BJ (cell line): Measurements from ENCODE around the gene KCNIP4. TPM values are rescaled to one million over a fixed set of nuclear protein-coding genes. Genes with fewer than 3 reads are reported as not detected.

Source experiments
- CTCF ChIA-PET: fragments of 350-600 bp; formaldehyde crosslinking; extraction: SDS; loops from one replicate; lab custom pipeline; 2021; ENCODE audit warnings: antibody characterized with exemption, inconsistent platforms; lab: Yijun Ruan, JAX
- POLR2A ChIA-PET: fragments of 300-600 bp; sonication (Branson Sonifier 250); formaldehyde crosslinking; extraction: SDS; loops from one replicate; lab custom pipeline; 2021; ENCODE audit warnings: antibody characterized with exemption; lab: Charles Lee
- DNase-seq: peaks from one replicate; pipeline ENCODE4 v3.0.0-alpha.2; 2011; ENCODE audit warnings: low read depth
- H3K27me3 ChIP-seq: 2 replicates; pipeline ENCODE4 v1.6.0; 2011; ENCODE audit warnings: low read length; ENCODE audit not compliant: control insufficient read depth, insufficient read depth
- H3K36me3 ChIP-seq: 2 replicates; pipeline ENCODE4 v1.5.1; 2011; ENCODE audit warnings: low read length; ENCODE audit not compliant: control insufficient read depth, insufficient read depth
- H3K4me3 ChIP-seq: 2 replicates; pipeline ENCODE4 v1.5.1; 2011; ENCODE audit warnings: low read depth, mild to moderate bottlenecking, control low read depth, low read length
- polyA plus RNA-seq: library from polyadenylated mRNA; depleted of rRNA; stranded (reverse); fragments of >200 nt; gene quantifications from 2 replicates; pipeline ENCODE4 v1.2.3, GENCODE V29; 2011
- TF ChIP-seq, protein P1 (sequence below): IDR thresholded peaks from 2 replicates; pipeline ENCODE4 v1.5.1; 2011; ENCODE audit warnings: low read depth, mild to moderate bottlenecking, control low read depth, inconsistent platforms, low read length, moderate library complexity; ENCODE audit not compliant: insufficient read depth

KCNIP4 gene
- polyA plus RNA-seq, 1 experiment, result not detected

DNA sequence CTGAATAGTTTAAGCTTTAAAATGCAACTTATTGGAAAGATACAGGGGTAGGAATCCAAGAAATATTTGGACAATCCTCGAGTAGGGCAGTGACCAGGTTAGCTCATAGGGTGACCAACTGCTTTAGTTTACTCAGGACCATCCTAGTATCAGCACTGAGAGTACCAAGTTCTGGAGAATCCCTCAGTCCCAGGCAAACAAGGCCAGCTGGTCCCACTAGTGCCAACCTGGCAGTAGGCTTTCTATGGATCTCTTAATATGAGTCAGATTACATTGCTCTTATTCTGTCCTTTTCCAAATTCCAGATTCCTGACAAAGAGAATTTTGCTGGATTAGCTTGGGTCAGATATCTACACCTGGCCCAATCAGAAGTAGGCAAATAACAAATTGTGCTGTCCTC is 493.7 kb downstream of the KCNIP4 start:
- CTCF ChIA-PET, result interaction anchor here (1.3 kb wide), 1 partner anchor 681 kb away, joined by 3 read pairs; no protein-coding TSS in a partner anchor
- TF ChIP-seq, protein P1, sequence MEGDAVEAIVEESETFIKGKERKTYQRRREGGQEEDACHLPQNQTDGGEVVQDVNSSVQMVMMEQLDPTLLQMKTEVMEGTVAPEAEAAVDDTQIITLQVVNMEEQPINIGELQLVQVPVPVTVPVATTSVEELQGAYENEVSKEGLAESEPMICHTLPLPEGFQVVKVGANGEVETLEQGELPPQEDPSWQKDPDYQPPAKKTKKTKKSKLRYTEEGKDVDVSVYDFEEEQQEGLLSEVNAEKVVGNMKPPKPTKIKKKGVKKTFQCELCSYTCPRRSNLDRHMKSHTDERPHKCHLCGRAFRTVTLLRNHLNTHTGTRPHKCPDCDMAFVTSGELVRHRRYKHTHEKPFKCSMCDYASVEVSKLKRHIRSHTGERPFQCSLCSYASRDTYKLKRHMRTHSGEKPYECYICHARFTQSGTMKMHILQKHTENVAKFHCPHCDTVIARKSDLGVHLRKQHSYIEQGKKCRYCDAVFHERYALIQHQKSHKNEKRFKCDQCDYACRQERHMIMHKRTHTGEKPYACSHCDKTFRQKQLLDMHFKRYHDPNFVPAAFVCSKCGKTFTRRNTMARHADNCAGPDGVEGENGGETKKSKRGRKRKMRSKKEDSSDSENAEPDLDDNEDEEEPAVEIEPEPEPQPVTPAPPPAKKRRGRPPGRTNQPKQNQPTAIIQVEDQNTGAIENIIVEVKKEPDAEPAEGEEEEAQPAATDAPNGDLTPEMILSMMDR, result no peak
- POLR2A ChIA-PET, result no interaction called here
- Histone ChIP-seq H3K27me3 (no peaks in the 10 kb centered on the region), H3K4me3 (no peak overlapping the region), H3K36me3 (no peaks in the 10 kb centered on the region)
- no peak for DNase-seq

- DNase-seq, result no peak
- no peak overlapping the region for H3K4me3 ChIP-seq
- CTCF ChIA-PET, result interaction anchor here (1.3 kb wide), 1 partner anchor 681 kb away, joined by 3 read pairs; no protein-coding TSS in a partner anchor
- H3K36me3 ChIP-seq, result no peaks in the 10 kb centered on the region
- POLR2A ChIA-PET, result no interaction called here
- TF ChIP-seq, protein P1, result no peak
- H3K27me3 ChIP-seq, result no peaks in the 10 kb centered on the region
Measured at GRCh38 chr4:21454201-21454600, 494.4 kb downstream of the KCNIP4 start.

GRCh38 chr4:21452931-21453330 is 495.6 kb downstream of the KCNIP4 start:
- TF ChIP-seq, protein P1, result no peak
- no peak for DNase-seq
- POLR2A ChIA-PET, result no interaction called here

DNA sequence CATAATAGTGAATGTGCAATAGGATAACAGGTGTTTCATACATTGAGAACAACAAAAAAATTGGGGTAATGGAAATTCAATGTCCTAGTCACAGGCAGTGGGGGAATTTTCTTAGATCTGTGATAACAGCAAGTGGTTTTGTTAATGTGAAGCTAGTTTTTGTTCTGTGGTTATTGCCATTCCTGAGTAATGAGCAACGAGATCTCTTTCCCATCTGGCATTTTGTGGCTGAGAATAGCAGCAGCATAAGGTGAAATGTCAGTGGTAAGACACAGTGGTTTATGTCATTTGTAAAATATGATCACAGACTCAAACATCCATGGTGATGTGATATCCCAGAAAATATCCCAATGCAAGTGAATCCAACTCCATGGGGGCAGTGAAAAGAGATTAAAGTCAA is 497.5 kb downstream of the KCNIP4 start:
- CTCF ChIA-PET, result no interaction called here

More at GRCh38 chr4:21452931-21453330, 495.6 kb downstream of the KCNIP4 start:
- H3K27me3 ChIP-seq, result no peaks in the 10 kb centered on the region
- no peak overlapping the region for H3K4me3 ChIP-seq
- CTCF ChIA-PET, result interaction anchor here (0.6 kb wide), 2 partner anchors 9 to 716 kb away, joined by 3 read pairs; no protein-coding TSS in a partner anchor
- H3K36me3 ChIP-seq, result no peaks in the 10 kb centered on the region

GRCh38 chr4:21450331-21450730 is 498.2 kb downstream of the KCNIP4 start:
- TF ChIP-seq, protein P1, result no peak
- ChIA-PET CTCF (no interaction called here), POLR2A (no interaction called here)
- Histone ChIP-seq H3K4me3 (no peak overlapping the region), H3K36me3 (no peaks in the 10 kb centered on the region), H3K27me3 (no peaks in the 10 kb centered on the region)
- no peak for DNase-seq

More for the DNA sequence above, 497.5 kb downstream of the KCNIP4 start:
- Histone ChIP-seq H3K27me3 (no peaks in the 10 kb centered on the region), H3K36me3 (no peaks in the 10 kb centered on the region), H3K4me3 (no peak overlapping the region)
- TF ChIP-seq, protein P1, result no peak
- DNase-seq, result no peak
- POLR2A ChIA-PET, result no interaction called here
